H1 (cell line): ENCODE data around the gene SIK3. TPM values are rescaled to one million over a fixed set of nuclear protein-coding genes. Genes with fewer than 3 reads are reported as not detected.

Source experiments
- CTCF ChIA-PET: fragments of 300-600 bp; sonication (Branson Sonifier 250); formaldehyde crosslinking; loops from one replicate; lab custom pipeline; 2021; ENCODE audit not compliant: partially characterized antibody; lab: Charles Lee
- POLR2A ChIA-PET: fragments of 300-600 bp; sonication (Branson Sonifier 250); formaldehyde crosslinking; loops from one replicate; lab custom pipeline; 2021; ENCODE audit warnings: inconsistent platforms; ENCODE audit not compliant: partially characterized antibody; lab: Charles Lee
- DNase-seq, 2 experiments: peaks; one replicate each; pipeline versions ENCODE4 v3.0.0 to v3.0.0-alpha.2; 2010 to 2022; ENCODE audit warnings: low spot score in 2 of 2, low read depth in 1 of 2, mixed read lengths in 1 of 2
- FAIRE-seq: peaks from 2 replicates; lab custom pipeline; 2011; peaks lifted over from hg19 to GRCh38; lab: Jason Lieb, UNC
- H2AFZ ChIP-seq: 2 replicates; pipeline ENCODE4 v1.8.1; 2012; ENCODE audit warnings: low read length, inconsistent platforms
- H2AK5ac ChIP-seq: 2 replicates; pipeline ENCODE4 v1.6.1; 2013; ENCODE audit warnings: low read depth, low read length
- H2BK120ac ChIP-seq: replicated peaks from 2 replicates; pipeline ENCODE3; 2013; ENCODE audit warnings: low read depth, low read length, inconsistent platforms
- H2BK12ac ChIP-seq: 2 replicates; pipeline ENCODE4 v1.6.1; 2013; ENCODE audit warnings: low read depth, low read length
- H2BK15ac ChIP-seq: 2 replicates; pipeline ENCODE4 v1.6.1; 2013; ENCODE audit warnings: low read length
- H2BK20ac ChIP-seq: 2 replicates; pipeline ENCODE4 v1.6.1; 2013; ENCODE audit warnings: low read length
- H2BK5ac ChIP-seq: 2 replicates; pipeline ENCODE4 v1.6.1; 2013; ENCODE audit warnings: low read depth, low read length
- H3K14ac ChIP-seq: 2 replicates; pipeline ENCODE4 v1.6.1; 2013; ENCODE audit warnings: inconsistent platforms; ENCODE audit not compliant: insufficient read length
- H3K18ac ChIP-seq: 2 replicates; pipeline ENCODE4 v1.6.1; 2013; ENCODE audit warnings: low read length; ENCODE audit errors: extremely low read depth
- H3K23ac ChIP-seq: 2 replicates; pipeline ENCODE4 v1.6.1; 2013; ENCODE audit warnings: inconsistent platforms; ENCODE audit not compliant: insufficient read length
- H3K23me2 ChIP-seq: 2 replicates; pipeline ENCODE4 v1.6.1; 2013; ENCODE audit warnings: low read depth, low read length
- H3K27ac ChIP-seq: 2 replicates; pipeline ENCODE4 v1.6.1; 2011; ENCODE audit warnings: low read depth, low read length, inconsistent platforms
- H3K27me3 ChIP-seq, 4 experiments: replicated peaks in 1 of 4; 1 replicate in 1 of 4; 2 replicates in 3 of 4; pipeline versions ENCODE4 v1.6.1 to v1.8.1; 2011 to 2013; ENCODE audit warnings: low read length in 3 of 4, mild to moderate bottlenecking in 3 of 4, inconsistent platforms in 2 of 4, mixed read lengths in 2 of 4, moderate library complexity in 1 of 4; ENCODE audit not compliant: control insufficient read depth in 3 of 4, insufficient read depth in 3 of 4; ENCODE audit errors: extremely low read depth in 1 of 4
- H3K36me3 ChIP-seq, 4 experiments: 2 replicates each; pipeline versions ENCODE4 v1.6.1 to v1.8.1; 2011 to 2013; ENCODE audit warnings: mild to moderate bottlenecking in 4 of 4, low read length in 3 of 4, moderate library complexity in 2 of 4, control low read depth in 1 of 4, inconsistent platforms in 1 of 4; ENCODE audit not compliant: insufficient read depth in 4 of 4, control insufficient read depth in 2 of 4
- H3K4ac ChIP-seq: replicated peaks from 2 replicates; pipeline ENCODE3; 2013; ENCODE audit warnings: low read length, low read depth, mixed read lengths, inconsistent platforms; ENCODE audit not compliant: insufficient read length
- H3K4me1 ChIP-seq, 4 experiments: replicated peaks in 1 of 4; 1 replicate in 1 of 4; 2 replicates in 3 of 4; pipeline versions ENCODE4 v1.6.1 to v1.8.1; 2011 to 2013; ENCODE audit warnings: low read length in 3 of 4, inconsistent platforms in 2 of 4, mixed read lengths in 1 of 4; ENCODE audit not compliant: insufficient read depth in 4 of 4, control insufficient read depth in 3 of 4
- H3K4me2 ChIP-seq, 2 experiments: 2 replicates each; pipeline versions ENCODE4 v1.6.1 to v1.8.1; 2011 to 2013; ENCODE audit warnings: low read depth in 2 of 2, low read length in 2 of 2, control low read depth in 1 of 2, inconsistent platforms in 1 of 2, mild to moderate bottlenecking in 1 of 2; ENCODE audit not compliant: insufficient read depth in 1 of 2
- H3K4me3 ChIP-seq, 4 experiments: fragments of 200-600, 300-600 bp in 1 of 4; sonication (generic), shearing (Covaris generic), sonication (Bioruptor Twin) in 1 of 4; 2 replicates each; pipeline versions ENCODE4 v1.5.1 to v1.8.1; 2011 to 2016; ENCODE audit warnings: low read length in 4 of 4, low read depth in 3 of 4, control low read depth in 2 of 4, inconsistent platforms in 2 of 4, mild to moderate bottlenecking in 2 of 4, mixed read lengths in 1 of 4, moderate library complexity in 1 of 4; ENCODE audit not compliant: insufficient read depth in 2 of 4; ENCODE audit errors: extremely low read depth in 1 of 4
- H3K56ac ChIP-seq: replicated peaks from 2 replicates; pipeline ENCODE3; 2013; ENCODE audit warnings: low read depth, mild to moderate bottlenecking, mixed read lengths, low read length, inconsistent platforms; ENCODE audit not compliant: insufficient read length
- H3K79me1 ChIP-seq: 2 replicates; pipeline ENCODE4 v1.6.1; 2013; ENCODE audit warnings: low read depth, low read length, control low read depth
- H3K79me2 ChIP-seq, 2 experiments: 2 replicates each; pipeline versions ENCODE4 v1.6.1 to v1.8.1; 2012 to 2013; ENCODE audit warnings: low read length in 2 of 2, mild to moderate bottlenecking in 2 of 2, inconsistent platforms in 1 of 2; ENCODE audit not compliant: insufficient read depth in 2 of 2, control insufficient read depth in 1 of 2
- H3K9ac ChIP-seq, 4 experiments: replicated peaks in 1 of 4; 1 replicate in 1 of 4; 2 replicates in 3 of 4; pipeline versions ENCODE4 v1.6.1 to v1.8.1; 2011 to 2013; ENCODE audit warnings: low read depth in 3 of 4, low read length in 3 of 4, control low read depth in 2 of 4, mild to moderate bottlenecking in 2 of 4, moderate library complexity in 2 of 4, inconsistent platforms in 1 of 4; ENCODE audit errors: extremely low read depth in 1 of 4
- H3K9me3 ChIP-seq, 2 experiments: 2 replicates each; pipeline versions ENCODE4 v1.6.1 to v1.8.1; 2012 to 2013; ENCODE audit warnings: mild to moderate bottlenecking in 2 of 2, moderate library complexity in 2 of 2, control low read depth in 1 of 2, inconsistent platforms in 1 of 2, low read depth in 1 of 2, low read length in 1 of 2, mixed read lengths in 1 of 2; ENCODE audit not compliant: insufficient read depth in 2 of 2
- H4K20me1 ChIP-seq, 2 experiments: replicated peaks in 1 of 2; 2 replicates each; pipeline versions ENCODE3 to v1.8.1; 2011 to 2013; ENCODE audit warnings: inconsistent platforms in 2 of 2, low read length in 2 of 2, mild to moderate bottlenecking in 1 of 2; ENCODE audit not compliant: insufficient read depth in 2 of 2, control insufficient read depth in 1 of 2
- H4K5ac ChIP-seq: 2 replicates; pipeline ENCODE4 v1.6.1; 2013; ENCODE audit warnings: low read length, low read depth, mixed read lengths, inconsistent platforms; ENCODE audit not compliant: insufficient read length
- H4K8ac ChIP-seq: 2 replicates; pipeline ENCODE4 v1.8.0; 2013; ENCODE audit warnings: mild to moderate bottlenecking, moderate library complexity, low read length, inconsistent platforms; ENCODE audit not compliant: insufficient read depth; ENCODE audit errors: extremely low read depth
- H4K91ac ChIP-seq: replicated peaks from 2 replicates; pipeline ENCODE3; 2013; ENCODE audit warnings: low read length, mixed read lengths, inconsistent platforms; ENCODE audit not compliant: insufficient read length
- CEBPB ChIP-seq: IDR thresholded peaks from 2 replicates; pipeline ENCODE4 v1.6.1; 2012; ENCODE audit warnings: low read depth, low read length
- PHF8 ChIP-seq: fragments of 200-600 bp; sonication (generic); conservative IDR thresholded peaks from 2 replicates; pipeline ENCODE4 v1.7.1; 2012; ENCODE audit warnings: low read depth, mild to moderate bottlenecking, inconsistent platforms, low read length, moderate library complexity
- WGBS, 2 experiments: shearing (Covaris generic) in 1 of 2; methylation state at CpG; one replicate each; pipeline versions ENCODE4 v1.1.6 to v1.1.7; 2013 to 2015; ENCODE audit warnings: low lambda C conversion rate in 2 of 2, mixed read lengths in 2 of 2, inconsistent platforms in 1 of 2, low coverage in 1 of 2, missing lambda C conversion rate in 1 of 2; ENCODE audit not compliant: insufficient replicate concordance in 2 of 2, insufficient coverage in 1 of 2, insufficient read length in 1 of 2; ENCODE audit errors: extremely low coverage in 1 of 2, missing lambda C conversion rate in 1 of 2; 5-methylcytosine and 5-hydroxymethylcytosine counted together
- polyA plus RNA-seq, 7 experiments: library from polyadenylated mRNA; depleted of rRNA in 3 of 7; stranded (reverse) in 5 of 7; unstranded in 2 of 7; fragments of >200 nt in 5 of 7; fragments of 200-250 nt in 2 of 7; gene quantifications; 1 replicate in 5 of 7; 2 replicates in 1 of 7; 4 replicates in 1 of 7; pipeline versions ENCODE4 v1.2.1 to v1.2.3, GENCODE V29; 2011 to 2013; ENCODE audit warnings: missing spikeins in 2 of 7, mixed read lengths in 2 of 7
- total RNA-seq: library from RNA; stranded (reverse); fragmentation: NEBNext Ultra II Directional; extraction: Animal tissue kit (Norgen Biotek cat#: 25700); gene quantifications from 2 replicates; pipeline ENCODE4 v1.2.1, GENCODE V29; 2021

SIK3 gene
- total and polyA plus RNA-seq, 2 of the 8 experiments (the other 6 are each of a cell fraction or from before 2014, with no cell fraction given): 19.9 to 32.1 TPM

- no peak for FAIRE-seq
- H3K36me3 ChIP-seq: peaks cover 4 to 49% (median 32%) of the 10 kb centered on the region in 4 experiments; a peak in 7 of 8 replicates
These were observed 237.9 kb downstream of the SIK3 start for GRCh38 chr11:116860303-116860702.

More at GRCh38 chr11:116860303-116860702, 237.9 kb downstream of the SIK3 start:
- CTCF ChIA-PET: interaction anchor here (0.7 to 2.3 kb wide), 5 partner anchors 21 to 249 kb away, joined by 3 to 5 read pairs (median 3); partner anchors contain the start of genes APOA1 and APOA5
- Histone ChIP-seq H3K27me3 (no peaks in the 10 kb centered on the region), H3K23me2 (no peaks in the 10 kb centered on the region), H4K20me1 (peaks cover 3 to 5% of the 10 kb centered on the region in 2 experiments), H3K79me2 (no peaks in the 10 kb centered on the region), H2AK5ac (no peak overlapping the region), H2BK5ac (no peak overlapping the region), H3K4me1 (no peaks in the 10 kb centered on the region), H3K4me3 (no peak overlapping the region), H2BK20ac (no peak overlapping the region), H3K56ac (no peak overlapping the region), H3K18ac (no peak overlapping the region), H2AFZ (no peak overlapping the region), H2BK12ac (no peak overlapping the region), H2BK15ac (no peak overlapping the region), H4K91ac (no peak overlapping the region), H3K4me2 (no peak overlapping the region), H4K8ac (no peak overlapping the region), H3K27ac (no peak overlapping the region), H3K9me3 (no peaks in the 10 kb centered on the region), H3K14ac (no peak overlapping the region), H3K9ac (no peak overlapping the region), H3K23ac (no peak overlapping the region), H3K79me1 (no peaks in the 10 kb centered on the region), H3K4ac (no peak overlapping the region), H2BK120ac (no peak overlapping the region), H4K5ac (no peak overlapping the region)
- WGBS, 2 experiments: 93% methylated on average over 6 of the region's 6 CpGs; no CpG with 5 or more reads in 1 of the 2 experiments
- DNase-seq: no peak
- POLR2A ChIA-PET: interaction anchor here (0.7 to 2.0 kb wide), 2 partner anchors 10 to 13 kb away, joined by 3 to 5 read pairs; no protein-coding TSS in a partner anchor
- TF ChIP-seq PHF8: no peak
- TF ChIP-seq CEBPB: no peak
